Heart right ventricle (tissue), 16 donors: ENCODE measurements around the gene RETN. TPM values are rescaled to one million over a fixed set of nuclear protein-coding genes. Genes with fewer than 3 reads are reported as not detected.
A peak's percentile ranks its signal among the peaks of the same experiment; 100 is the strongest.

Experiments
- ATAC-seq, 8 donors: fragments of 200-7000 bp; cut with Tn5 transposase; one replicate each; pipeline ENCODE4 v1.9.1; 2020; ENCODE audit warnings: mild to moderate bottlenecking in 8 of 8, moderate library complexity in 8 of 8, moderate number of reproducible peaks in 1 of 8
- DNase-seq, 2 donors: peaks; one replicate each; pipeline ENCODE4 v3.0.0-alpha.2; 2020
- H3K27ac ChIP-seq, 10 donors: fragments of 200-600 bp; sonication (generic) in 2 of 10; one replicate each; pipeline versions ENCODE4 v1.5.0 to v1.8.0; 2020 to 2022; ENCODE audit warnings: mild to moderate bottlenecking in 3 of 10
- H3K27me3 ChIP-seq, 7 donors: fragments of 200-600 bp; one replicate each; pipeline ENCODE4 v1.8.0; 2021 to 2022; ENCODE audit warnings: mild to moderate bottlenecking in 2 of 7
- H3K36me3 ChIP-seq, 9 donors: fragments of 200-600 bp; sonication (generic) in 1 of 9; one replicate each; pipeline versions ENCODE4 v1.5.0 to v1.8.0; 2020 to 2022; ENCODE audit warnings: mild to moderate bottlenecking in 2 of 9
- H3K4me1 ChIP-seq, 9 donors: fragments of 200-600 bp; sonication (generic) in 1 of 9; one replicate each; pipeline versions ENCODE4 v1.5.0 to v1.8.0; 2020 to 2022; ENCODE audit warnings: mild to moderate bottlenecking in 4 of 9
- H3K4me3 ChIP-seq, 10 donors: fragments of 200-600 bp; sonication (generic) in 2 of 10; one replicate each; pipeline versions ENCODE4 v1.5.0 to v1.8.0; 2020 to 2022; ENCODE audit warnings: mild to moderate bottlenecking in 7 of 10, moderate library complexity in 2 of 10
- H3K9me3 ChIP-seq, 11 donors: fragments of 200-600 bp in 10 of 11; sonication (generic) in 2 of 11; one replicate each; pipeline versions ENCODE4 v1.5.0 to v1.8.0; 2013 to 2022; ENCODE audit warnings: mild to moderate bottlenecking in 2 of 11, control low read depth in 1 of 11, moderate library complexity in 1 of 11
- WGBS, 2 donors: extraction: QIAGEN DNeasy Blood & Tissue Kit; methylation state at CpG; one replicate each; pipeline ENCODE4 v1.1.7; 2013; ENCODE audit warnings: inconsistent platforms in 1 of 2; 5-methylcytosine and 5-hydroxymethylcytosine counted together
- intact Hi-C, 10 donors: fragments of 100-400 bp; cut with DNase I; formaldehyde crosslinking; loops; one replicate each; pipeline versions ENCODE4 v1.11.1 to v1.14.2; 2022
- polyA plus RNA-seq, 2 donors: library from polyadenylated mRNA; stranded (reverse); fragments of 200-250 nt; gene quantifications; one replicate each; pipeline ENCODE4 v1.2.3, GENCODE V29; 2013
- total RNA-seq, 10 donors: library from RNA; stranded (reverse); fragmentation: NEBNext Ultra II Directional in 3 of 10; extraction: Animal tissue kit (Norgen Biotek cat#: 25700) in 3 of 10; gene quantifications; one replicate each; pipeline versions ENCODE4 v1.2.1 to v1.2.4, GENCODE V29; 2021 to 2023
- TF ChIP-seq, protein P1 (sequence below), 9 donors: fragments of 200-600 bp; sonication (generic) in 2 of 9; IDR thresholded peaks; one replicate each; pipeline versions ENCODE4 v1.5.0 to v1.8.0; 2021 to 2022; ENCODE audit warnings: antibody characterized with exemption in 9 of 9, mild to moderate bottlenecking in 5 of 9, moderate library complexity in 1 of 9
- donor health status: Arrhythmogenic right ventricular cardiomyopathy.
- donor health status: ischemic (EF 13 %, LVEDD 7.1; RV severe dilation, severe dysfunction).
- donor health status: healthy with polysubstance abuse.
- donor health status: DM: no; HTN: yes; CAD: no.
- donor health status: DM: no; HTN: no; CAD: no.
- donor health status: ischemic (EF 25% LVEDD 6.9; RV normal size, moderate dysfunction).
- donor health status: ischemic (EF 25% LVEDD 5.7; RV mildly dilated, moderate dysfunction).
- donor health status: healthy.
- donor health status: DM: yes; HTN: yes; CAD: no.
- donor health status: Ischemic cardiomyopathy.
- donor health status: ischemic (EF 35%, LVEDD 5.7; RV mildly dilated, moderate dysfunction).
- donor health status: nonischemic (EF 11% LVEDD 7.7; RV severe dilation, severe dysfunction).
- donor health status: DM: yes; HTN: yes; CAD: no.
- donor health status: PGD.
- donor health status: ischemic (EF 29% LVEDD 5.4; RV normal size, mild dysfunction).
- donor health status: nonischemic (EF 23%, LVEDD 6.1; RV moderate dilation, normal function).

RETN gene
- total and polyA plus RNA-seq, 12 donors = 0.51 to 12.6 (median 4.6) TPM; not detected in 8

- no peaks in the 10 kb centered on the region for H3K9me3 ChIP-seq
- H3K4me3 ChIP-seq = peak overlapping the region in 9 of 10 donors; percentile 94 to 100 (median 100)
- peaks cover 0 to 32% (median 15%) of the 10 kb centered on the region in 7 donors for H3K27me3 ChIP-seq
- DNase-seq (no peak), ATAC-seq (peak in 1 of 8 donors; percentile 6)
- peaks cover 0 to 39% (median 13%) of the 10 kb centered on the region in 9 donors for H3K4me1 ChIP-seq
- TF ChIP-seq, protein P1, sequence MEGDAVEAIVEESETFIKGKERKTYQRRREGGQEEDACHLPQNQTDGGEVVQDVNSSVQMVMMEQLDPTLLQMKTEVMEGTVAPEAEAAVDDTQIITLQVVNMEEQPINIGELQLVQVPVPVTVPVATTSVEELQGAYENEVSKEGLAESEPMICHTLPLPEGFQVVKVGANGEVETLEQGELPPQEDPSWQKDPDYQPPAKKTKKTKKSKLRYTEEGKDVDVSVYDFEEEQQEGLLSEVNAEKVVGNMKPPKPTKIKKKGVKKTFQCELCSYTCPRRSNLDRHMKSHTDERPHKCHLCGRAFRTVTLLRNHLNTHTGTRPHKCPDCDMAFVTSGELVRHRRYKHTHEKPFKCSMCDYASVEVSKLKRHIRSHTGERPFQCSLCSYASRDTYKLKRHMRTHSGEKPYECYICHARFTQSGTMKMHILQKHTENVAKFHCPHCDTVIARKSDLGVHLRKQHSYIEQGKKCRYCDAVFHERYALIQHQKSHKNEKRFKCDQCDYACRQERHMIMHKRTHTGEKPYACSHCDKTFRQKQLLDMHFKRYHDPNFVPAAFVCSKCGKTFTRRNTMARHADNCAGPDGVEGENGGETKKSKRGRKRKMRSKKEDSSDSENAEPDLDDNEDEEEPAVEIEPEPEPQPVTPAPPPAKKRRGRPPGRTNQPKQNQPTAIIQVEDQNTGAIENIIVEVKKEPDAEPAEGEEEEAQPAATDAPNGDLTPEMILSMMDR (IDR thresholded peaks at IDR 0.05) = no peak
- WGBS, 2 donors = 48 to 54% methylated on average over 22 of the region's 22 CpGs
- peak overlapping the region in 1 of 10 donors; percentile 99 for H3K27ac ChIP-seq
- peaks cover 0 to 31% (median 6%) of the 10 kb centered on the region in 9 donors for H3K36me3 ChIP-seq
- intact Hi-C loops = loop anchor here (1.0 to 10.0 kb wide), 14 partner anchors 27 to 575 kb away; no protein-coding TSS in a partner anchor
Measured at GRCh38 chr19:7679771-7680605, 11.1 kb downstream of the RETN start.

- Histone ChIP-seq H3K4me3 (peak within 1 kb of the TSS; percentile 94 to 100 (median 100)), H3K27me3 (peaks cover 0 to 27% (median 15%) of the 10 kb centered on the region in 7 donors), H3K27ac (peak within 1 kb of the TSS; percentile 33 to 99 (median 90)), H3K4me1 (peaks cover 0 to 37% (median 13%) of the 10 kb centered on the region in 9 donors), H3K9me3 (no peaks in the 10 kb centered on the region), H3K36me3 (peaks cover 0 to 35% (median 6%) of the 10 kb centered on the region in 9 donors)
- WGBS, 2 donors = 0% methylated on average over 74 to 79 of the region's 79 CpGs
- DNase-seq (peak; percentile 84 to 90), ATAC-seq (peak; percentile 87 to 93 (median 88))
- TF ChIP-seq, protein P1 (IDR thresholded peaks at IDR 0.05) = peak; percentile 86 to 100 (median 98)
- intact Hi-C loops = loop anchor here in 7 of 10 donors (1.0 to 10.0 kb wide), 12 partner anchors 28 to 328 kb away; no protein-coding TSS in a partner anchor
Measured at GRCh38 chr19:7680606-7681339, 11.9 kb downstream of the RETN start, which contains the start of gene TRAPPC5. Gene TRAPPC5 (plus strand): TSS chr19:7680833. CDS start chr19:7682254, 1,421 bp downstream.

- TF ChIP-seq, protein P1 (IDR thresholded peaks at IDR 0.05) = peak; percentile 4 to 65 (median 37)
- Histone ChIP-seq H3K27me3 (peaks cover 0 to 21% (median 15%) of the 10 kb centered on the region in 7 donors), H3K9me3 (no peaks in the 10 kb centered on the region), H3K27ac (peak overlapping the region in 9 of 10 donors; percentile 81 to 99 (median 90)), H3K4me3 (peak overlapping the region; percentile 94 to 100 (median 100)), H3K36me3 (peaks cover 0 to 35% (median 6%) of the 10 kb centered on the region in 9 donors), H3K4me1 (peaks cover 0 to 32% (median 13%) of the 10 kb centered on the region in 9 donors)
- intact Hi-C loops = loop anchor here in 7 of 10 donors (2.0 to 10.0 kb wide), 10 partner anchors 29 to 329 kb away; no protein-coding TSS in a partner anchor
- WGBS, 2 donors = 3 to 6% methylated on average over 43 of the region's 43 CpGs
- peak; percentile 67 to 83 for DNase-seq
- peak; percentile 63 to 86 (median 70) for ATAC-seq
Measured at GRCh38 chr19:7681340-7682174, 12.7 kb downstream of the RETN start.
